ENCODE data around the gene PLA2G4A.

The PLA2G4A gene

DNA sequence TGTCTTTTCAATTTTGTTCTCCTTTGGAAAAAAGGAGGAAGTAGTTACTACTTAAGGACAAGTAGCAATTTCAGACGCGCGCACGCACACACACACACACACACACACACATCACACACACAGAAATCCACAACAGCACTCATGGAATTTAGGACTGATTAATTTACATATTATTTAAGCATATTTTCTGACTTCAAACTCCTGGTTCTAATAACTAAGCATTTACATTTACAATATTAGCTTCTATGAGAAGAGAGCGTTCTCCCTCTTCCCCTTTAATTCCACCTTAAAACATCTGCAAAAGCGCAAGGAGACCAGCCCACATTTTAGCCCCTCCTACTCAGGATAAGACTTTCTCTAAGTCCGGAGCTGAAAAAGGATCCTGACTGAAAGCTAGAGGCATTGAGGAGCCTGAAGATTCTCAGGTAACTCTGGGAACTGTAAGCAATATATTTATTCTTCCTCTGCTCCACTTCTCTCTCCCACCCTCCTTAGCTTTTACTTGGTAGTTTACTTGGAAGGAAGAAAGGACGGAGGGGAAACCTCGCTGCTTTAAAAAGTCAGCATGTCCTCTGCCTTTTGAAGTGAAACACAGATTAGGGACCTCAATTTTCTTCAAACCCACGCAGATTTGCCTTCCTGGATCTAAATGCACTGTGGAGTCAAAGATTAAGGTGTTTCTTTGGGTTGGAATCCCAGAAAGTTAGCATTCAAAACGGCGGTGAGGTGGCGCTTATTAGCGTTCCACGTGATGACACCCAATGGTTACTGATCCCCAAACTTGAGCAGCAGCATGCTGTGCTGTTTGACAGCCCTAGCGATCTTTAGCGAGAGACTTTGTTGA is at the start of gene PLA2G4A:
PLA2G4A (plus strand) TSS at position 339 of the 844 bp plus-strand sequence. CDS start 25,406 bp downstream, outside the sequence.
- peaks cover 17% of the 10 kb centered on the region for H3K4me1 Mint-ChIP-seq (ENCODE audit: low read depth)
- H3K27ac Mint-ChIP-seq, result no peak within 1 kb of the TSS
- no peaks in the 10 kb centered on the region for H3K9me3 Mint-ChIP-seq (ENCODE audit: low read depth)
- peak within 1 kb of the TSS; percentile 83 for H3K4me3 Mint-ChIP-seq
- no peaks in the 10 kb centered on the region for H3K36me3 Mint-ChIP-seq
- peaks cover 16% of the 10 kb centered on the region for H3K27me3 Mint-ChIP-seq

DNA sequence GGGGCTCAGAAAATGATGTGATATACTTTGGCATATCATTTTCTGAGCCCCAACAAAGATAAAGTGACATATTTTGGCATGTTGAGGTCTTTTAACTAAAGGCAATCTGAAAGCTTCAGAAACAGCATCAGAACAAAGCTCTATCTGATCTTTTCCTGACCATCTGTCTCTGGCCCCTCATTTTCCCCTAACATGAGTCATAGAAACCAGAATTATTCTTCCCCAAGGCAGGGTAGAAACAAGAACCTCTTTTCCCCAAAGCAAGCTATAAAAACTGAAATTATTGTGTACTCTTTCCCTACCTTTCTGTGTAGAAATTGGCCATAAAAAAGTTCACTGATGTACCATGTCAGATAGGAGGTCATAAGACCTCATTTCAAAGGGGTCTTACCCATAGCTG is 48.7 kb upstream of the PLA2G4A start:
- no peak overlapping the region for H3K27ac Mint-ChIP-seq

GRCh38 chr1:186781730-186782129 is 47.0 kb upstream of the PLA2G4A start:
- H3K9me3 Mint-ChIP-seq (ENCODE audit: low read depth), result no peaks in the 10 kb centered on the region
- H3K4me3 Mint-ChIP-seq, result no peak overlapping the region
- no peaks in the 10 kb centered on the region for H3K27me3 Mint-ChIP-seq
- H3K27ac Mint-ChIP-seq, result no peak overlapping the region
- H3K36me3 Mint-ChIP-seq, result no peaks in the 10 kb centered on the region
- no peaks in the 10 kb centered on the region for H3K4me1 Mint-ChIP-seq (ENCODE audit: low read depth)

More for the DNA sequence above, 48.7 kb upstream of the PLA2G4A start:
- H3K36me3 Mint-ChIP-seq, result no peaks in the 10 kb centered on the region
- no peak overlapping the region for H3K4me3 Mint-ChIP-seq
- no peaks in the 10 kb centered on the region for H3K9me3 Mint-ChIP-seq (ENCODE audit: low read depth)
- no peaks in the 10 kb centered on the region for H3K4me1 Mint-ChIP-seq (ENCODE audit: low read depth)
- H3K27me3 Mint-ChIP-seq, result no peaks in the 10 kb centered on the region

- no peak overlapping the region for H3K27ac Mint-ChIP-seq
- no peaks in the 10 kb centered on the region for H3K36me3 Mint-ChIP-seq
- no peaks in the 10 kb centered on the region for H3K9me3 Mint-ChIP-seq (ENCODE audit: low read depth)
- H3K4me3 Mint-ChIP-seq, result no peak overlapping the region
- no peaks in the 10 kb centered on the region for H3K27me3 Mint-ChIP-seq
- no peaks in the 10 kb centered on the region for H3K4me1 Mint-ChIP-seq (ENCODE audit: low read depth)
Measured at GRCh38 chr1:186782791-186783190, 46.0 kb upstream of the PLA2G4A start.

- no peaks in the 10 kb centered on the region for H3K4me1 Mint-ChIP-seq (ENCODE audit: low read depth)
- H3K4me3 Mint-ChIP-seq, result no peak overlapping the region
- H3K9me3 Mint-ChIP-seq (ENCODE audit: low read depth), result no peaks in the 10 kb centered on the region
- no peak overlapping the region for H3K27ac Mint-ChIP-seq
- no peaks in the 10 kb centered on the region for H3K36me3 Mint-ChIP-seq
- H3K27me3 Mint-ChIP-seq, result no peaks in the 10 kb centered on the region
Measured at GRCh38 chr1:186783193-186783592, 45.6 kb upstream of the PLA2G4A start.

GRCh38 chr1:186785503-186785902 is 43.2 kb upstream of the PLA2G4A start:
- H3K4me1 Mint-ChIP-seq (ENCODE audit: low read depth), result no peaks in the 10 kb centered on the region

GRCh38 chr1:186790101-186790500 is 38.6 kb upstream of the PLA2G4A start:
- Mint-ChIP-seq H3K4me1 (ENCODE audit: low read depth) (no peaks in the 10 kb centered on the region), H3K4me3 (no peak overlapping the region), H3K36me3 (no peaks in the 10 kb centered on the region), H3K9me3 (ENCODE audit: low read depth) (peaks cover 3% of the 10 kb centered on the region), H3K27ac (no peak overlapping the region), H3K27me3 (peaks cover 3% of the 10 kb centered on the region)

More at GRCh38 chr1:186785503-186785902, 43.2 kb upstream of the PLA2G4A start:
- Mint-ChIP-seq H3K27me3 (peaks cover 3% of the 10 kb centered on the region), H3K4me3 (no peak overlapping the region), H3K36me3 (no peaks in the 10 kb centered on the region), H3K9me3 (ENCODE audit: low read depth) (peaks cover 3% of the 10 kb centered on the region), H3K27ac (no peak overlapping the region)

GRCh38 chr1:186792870-186793581 is 35.7 kb upstream of the PLA2G4A start:
- H3K4me1 Mint-ChIP-seq (ENCODE audit: low read depth), result no peaks in the 10 kb centered on the region
- peaks cover 4% of the 10 kb centered on the region for H3K27me3 Mint-ChIP-seq
- peaks cover 3% of the 10 kb centered on the region for H3K9me3 Mint-ChIP-seq (ENCODE audit: low read depth)
- H3K36me3 Mint-ChIP-seq, result no peaks in the 10 kb centered on the region
- H3K27ac Mint-ChIP-seq, result no peak overlapping the region
- no peak overlapping the region for H3K4me3 Mint-ChIP-seq

DNA sequence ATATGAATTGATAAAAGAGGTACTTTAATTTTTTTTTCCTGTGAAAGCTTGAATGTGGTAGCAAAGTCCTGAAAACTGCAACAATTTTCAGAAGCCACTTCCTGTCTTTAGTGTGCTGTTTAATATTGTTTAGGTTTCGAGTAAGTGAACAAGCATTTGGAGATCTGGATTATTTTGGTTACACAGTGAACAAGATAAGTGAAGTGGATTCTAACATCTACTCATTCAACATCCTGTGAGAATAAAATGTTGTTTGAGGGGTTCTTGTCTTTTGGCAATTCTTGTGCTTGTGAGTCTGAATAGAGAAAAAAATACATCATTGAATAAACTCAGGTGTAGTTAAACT is 35.2 kb upstream of the PLA2G4A start:
- no peaks in the 10 kb centered on the region for H3K36me3 Mint-ChIP-seq
- H3K27ac Mint-ChIP-seq, result no peak overlapping the region

GRCh38 chr1:186798960-186799688 is 29.6 kb upstream of the PLA2G4A start:
- no peaks in the 10 kb centered on the region for H3K36me3 Mint-ChIP-seq
- H3K27ac Mint-ChIP-seq, result no peak overlapping the region
- no peaks in the 10 kb centered on the region for H3K4me1 Mint-ChIP-seq (ENCODE audit: low read depth)
- peaks cover 1% of the 10 kb centered on the region for H3K27me3 Mint-ChIP-seq
- H3K4me3 Mint-ChIP-seq, result no peak overlapping the region
- no peaks in the 10 kb centered on the region for H3K9me3 Mint-ChIP-seq (ENCODE audit: low read depth)

More for the DNA sequence above, 35.2 kb upstream of the PLA2G4A start:
- no peak overlapping the region for H3K4me3 Mint-ChIP-seq
- peaks cover 4% of the 10 kb centered on the region for H3K27me3 Mint-ChIP-seq
- H3K4me1 Mint-ChIP-seq (ENCODE audit: low read depth), result no peaks in the 10 kb centered on the region
- H3K9me3 Mint-ChIP-seq (ENCODE audit: low read depth), result peaks cover 3% of the 10 kb centered on the region

DNA sequence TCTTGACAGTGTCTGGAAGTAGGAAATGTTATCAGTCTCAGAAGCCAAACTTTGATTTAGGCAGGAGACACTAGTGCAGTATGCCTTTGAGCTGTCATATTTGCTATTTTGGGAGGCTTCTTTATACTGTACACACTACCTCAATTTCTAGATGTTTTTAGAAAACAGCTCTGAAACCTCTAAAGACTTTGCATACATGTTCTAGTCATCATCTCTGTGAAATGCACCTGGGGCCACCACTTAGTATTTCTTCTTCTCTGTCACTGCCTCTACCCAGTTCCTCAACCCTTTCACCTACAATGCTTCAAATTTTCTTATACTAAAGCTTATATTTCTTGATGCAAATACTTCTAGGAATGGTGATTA is 29.1 kb upstream of the PLA2G4A start:
- no peaks in the 10 kb centered on the region for H3K4me1 Mint-ChIP-seq (ENCODE audit: low read depth)

GRCh38 chr1:186802388-186802787 is 26.4 kb upstream of the PLA2G4A start:
- H3K9me3 Mint-ChIP-seq (ENCODE audit: low read depth), result no peaks in the 10 kb centered on the region
- H3K27me3 Mint-ChIP-seq, result peaks cover 1% of the 10 kb centered on the region
- H3K4me3 Mint-ChIP-seq, result no peak overlapping the region
- H3K4me1 Mint-ChIP-seq (ENCODE audit: low read depth), result no peaks in the 10 kb centered on the region
- H3K27ac Mint-ChIP-seq, result no peak overlapping the region
- no peaks in the 10 kb centered on the region for H3K36me3 Mint-ChIP-seq

More for the DNA sequence above, 29.1 kb upstream of the PLA2G4A start:
- Mint-ChIP-seq H3K36me3 (no peaks in the 10 kb centered on the region), H3K9me3 (ENCODE audit: low read depth) (no peaks in the 10 kb centered on the region), H3K4me3 (no peak overlapping the region), H3K27me3 (peaks cover 1% of the 10 kb centered on the region), H3K27ac (no peak overlapping the region)

DNA sequence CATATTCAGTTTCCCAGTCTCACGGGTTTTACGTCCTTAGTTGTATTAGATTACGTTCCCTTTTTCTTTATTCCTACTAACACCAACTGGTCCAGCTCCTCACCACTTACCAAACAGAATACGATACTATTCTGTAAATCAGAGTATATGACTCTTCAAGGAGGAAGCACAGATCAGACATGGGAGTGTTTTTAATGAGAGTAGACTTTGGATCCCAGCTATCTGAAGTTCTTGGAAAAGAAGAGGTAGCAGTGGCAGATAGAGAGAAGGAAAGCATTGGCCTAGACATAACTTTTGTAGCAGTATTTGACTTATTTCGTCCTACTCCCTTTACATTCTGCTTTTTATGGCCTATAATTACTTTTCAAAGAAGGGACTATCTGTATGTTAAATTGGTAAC is 24.1 kb upstream of the PLA2G4A start:
- Mint-ChIP-seq H3K4me1 (ENCODE audit: low read depth) (no peaks in the 10 kb centered on the region), H3K9me3 (ENCODE audit: low read depth) (no peaks in the 10 kb centered on the region), H3K27ac (no peak overlapping the region), H3K36me3 (no peaks in the 10 kb centered on the region), H3K4me3 (no peak overlapping the region), H3K27me3 (peaks cover 5% of the 10 kb centered on the region)

DNA sequence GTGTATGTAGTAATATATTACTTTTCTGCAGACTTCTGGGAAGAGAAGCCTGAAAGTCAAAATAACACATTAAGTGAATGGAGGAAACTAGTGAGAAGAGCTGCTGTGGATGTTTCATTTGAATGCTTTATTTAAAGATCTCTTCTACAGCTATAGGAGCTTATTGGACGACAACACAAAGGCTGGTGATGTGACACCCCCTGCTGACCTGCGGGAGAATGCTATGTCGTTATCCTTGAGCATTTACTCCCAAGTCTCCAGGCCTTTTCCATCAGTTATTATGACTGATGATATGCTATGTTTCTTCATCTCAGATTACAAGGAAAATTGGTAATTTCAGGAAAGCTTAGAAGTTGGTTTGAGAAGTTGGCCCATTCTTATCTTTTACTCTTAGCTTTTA is 22.3 kb upstream of the PLA2G4A start:
- Mint-ChIP-seq H3K4me1 (ENCODE audit: low read depth) (no peaks in the 10 kb centered on the region), H3K27ac (no peak overlapping the region), H3K27me3 (peaks cover 6% of the 10 kb centered on the region), H3K36me3 (no peaks in the 10 kb centered on the region), H3K4me3 (no peak overlapping the region), H3K9me3 (ENCODE audit: low read depth) (no peaks in the 10 kb centered on the region)

GRCh38 chr1:186807163-186807562 is 21.6 kb upstream of the PLA2G4A start:
- H3K36me3 Mint-ChIP-seq, result no peaks in the 10 kb centered on the region
- no peaks in the 10 kb centered on the region for H3K4me1 Mint-ChIP-seq (ENCODE audit: low read depth)
- no peaks in the 10 kb centered on the region for H3K9me3 Mint-ChIP-seq (ENCODE audit: low read depth)
- H3K4me3 Mint-ChIP-seq, result no peak overlapping the region
- no peak overlapping the region for H3K27ac Mint-ChIP-seq
- peaks cover 6% of the 10 kb centered on the region for H3K27me3 Mint-ChIP-seq

All from activated naive CD8-positive, alpha-beta T cell (primary cell).